SK-N-SH treated with all-trans-retinoic acid at 6 μM for 48 hours (cell line): ENCODE results near the gene YOD1.

Experiments
- ATAC-seq: fragments of 200-7000 bp; cut with Tn5 transposase; 3 replicates; pipeline ENCODE4 v1.9.1; 2020; ENCODE audit warnings: mild to moderate bottlenecking, moderate library complexity
- ARNTL ChIP-seq: fragments of 450-650 bp; formaldehyde crosslinking; IDR thresholded peaks from 2 replicates; pipeline ENCODE4 v1.5.0; 2020; ENCODE audit warnings: low read depth, mild to moderate bottlenecking, moderate library complexity, borderline replicate concordance
- BACH2 ChIP-seq: fragments of 250-450 bp; sonication (Bioruptor Pico); IDR thresholded peaks from 2 replicates; pipeline ENCODE4 v1.9.0; 2021; ENCODE audit warnings: mild to moderate bottlenecking, borderline replicate concordance
- CREB5 ChIP-seq: fragments of 250-450 bp; sonication (Bioruptor Pico); IDR thresholded peaks from 2 replicates; pipeline ENCODE4 v1.5.1; 2020; ENCODE audit warnings: low read depth, mild to moderate bottlenecking, moderate library complexity
- CSRNP3 ChIP-seq: fragments of 250-450 bp; sonication (Bioruptor Pico); IDR thresholded peaks from 2 replicates; pipeline ENCODE4 v1.5.1; 2021; ENCODE audit warnings: mild to moderate bottlenecking, moderate library complexity
- ESRRG ChIP-seq: fragments of 250-450 bp; sonication (Bioruptor Pico); IDR thresholded peaks from 2 replicates; pipeline ENCODE4 v1.6.1; 2021; ENCODE audit warnings: mild to moderate bottlenecking
- ISL1 ChIP-seq: fragments of 250-450 bp; sonication (Bioruptor Pico); IDR thresholded peaks from 2 replicates; pipeline ENCODE4 v2.1.2; 2022; ENCODE audit warnings: mild to moderate bottlenecking, moderate library complexity
- OSR1 ChIP-seq: fragments of 250-450 bp; sonication (Bioruptor Pico); IDR thresholded peaks from 2 replicates; pipeline ENCODE4 v1.8.0; 2022; ENCODE audit warnings: moderate library complexity, mild to moderate bottlenecking, inconsistent platforms
- PATZ1 ChIP-seq: fragments of 250-450 bp; sonication (Bioruptor Pico); IDR thresholded peaks from 2 replicates; pipeline ENCODE4 v1.8.0; 2020; ENCODE audit warnings: mild to moderate bottlenecking, moderate library complexity, borderline replicate concordance
- RARB ChIP-seq: fragments of 250-450 bp; sonication (Bioruptor Pico); IDR thresholded peaks from 2 replicates; pipeline ENCODE4 v1.8.0; 2021; ENCODE audit warnings: mild to moderate bottlenecking, moderate library complexity
- SNAI2 ChIP-seq: fragments of 250-450 bp; sonication (Bioruptor Pico); IDR thresholded peaks from 2 replicates; pipeline ENCODE4 v1.5.0; 2020; ENCODE audit warnings: mild to moderate bottlenecking, moderate library complexity
- TCF4 ChIP-seq: fragments of 250-450 bp; sonication (Bioruptor Pico); IDR thresholded peaks from 2 replicates; pipeline ENCODE4 v1.8.0; 2021; ENCODE audit warnings: mild to moderate bottlenecking, moderate library complexity, borderline replicate concordance
- TOX ChIP-seq: fragments of 250-450 bp; sonication (Bioruptor Pico); IDR thresholded peaks from 2 replicates; pipeline ENCODE4 v1.8.0; 2021; ENCODE audit warnings: mild to moderate bottlenecking, moderate library complexity, borderline replicate concordance
- TSHZ2 ChIP-seq: fragments of 250-450 bp; sonication (Bioruptor Pico); IDR thresholded peaks from 2 replicates; pipeline ENCODE4 v1.5.0; 2020; ENCODE audit warnings: mild to moderate bottlenecking, moderate library complexity
- ZFP3 ChIP-seq: fragments of 250-450 bp; sonication (Bioruptor Pico); IDR thresholded peaks from 2 replicates; pipeline ENCODE4 v1.5.0; 2020; ENCODE audit warnings: mild to moderate bottlenecking, moderate library complexity
- ZFP30 ChIP-seq: fragments of 450-650 bp; formaldehyde crosslinking; IDR thresholded peaks from 2 replicates; pipeline ENCODE4 v1.5.0; 2022; ENCODE audit warnings: mild to moderate bottlenecking, moderate library complexity
- ZNF565 ChIP-seq: fragments of 450-650 bp; formaldehyde crosslinking; conservative IDR thresholded peaks from 2 replicates; pipeline ENCODE4 v1.5.0; 2020; ENCODE audit warnings: low read depth, mild to moderate bottlenecking, moderate library complexity
- ZNF70 ChIP-seq: fragments of 450-650 bp; formaldehyde crosslinking; IDR thresholded peaks from 2 replicates; pipeline ENCODE4 v1.5.0; 2020; ENCODE audit warnings: mild to moderate bottlenecking, moderate library complexity

The YOD1 gene

GRCh38 chr1:207021876-207022596, 29.0 kb downstream of the YOD1 start (continued):
- TF ChIP-seq TSHZ2 (CRISPR knock-in tag) (no peak), PATZ1 (no peak), SNAI2 (no peak), BACH2 (CRISPR knock-in tag) (no peak)

- ATAC-seq, result no peak; the same call in 2 of the 3 replicates
- no peak for TF ChIP-seq PATZ1
- no peak for TF ChIP-seq CREB5 (CRISPR knock-in tag)
- TF ChIP-seq ARNTL (CRISPR knock-in tag), result no peak
- TF ChIP-seq TCF4, result no peak
- TF ChIP-seq ZFP3 (CRISPR knock-in tag), result no peak
- TF ChIP-seq ISL1 (CRISPR knock-in tag), result no peak
- TF ChIP-seq ZNF565, result no peak
- no peak for TF ChIP-seq ZFP30
- TF ChIP-seq TSHZ2 (CRISPR knock-in tag), result no peak
- no peak for TF ChIP-seq ZNF70 (CRISPR knock-in tag)
- TF ChIP-seq OSR1 (CRISPR knock-in tag), result no peak
- no peak for TF ChIP-seq CSRNP3 (CRISPR knock-in tag)
- no peak for TF ChIP-seq TOX (CRISPR knock-in tag)
- TF ChIP-seq RARB (CRISPR knock-in tag), result no peak
- no peak for TF ChIP-seq ESRRG (CRISPR knock-in tag)
- TF ChIP-seq BACH2 (CRISPR knock-in tag), result no peak
Observed at GRCh38 chr1:207021139-207021861, 29.7 kb downstream of the YOD1 start.
